ENCODE results near the gene SEL1L.
"Not testable (repeated sequence)": the region's sequence is repeated elsewhere in the genome, so short reads cannot be mapped to it uniquely, and the experiment has no call there.

Gene SEL1L

DNA sequence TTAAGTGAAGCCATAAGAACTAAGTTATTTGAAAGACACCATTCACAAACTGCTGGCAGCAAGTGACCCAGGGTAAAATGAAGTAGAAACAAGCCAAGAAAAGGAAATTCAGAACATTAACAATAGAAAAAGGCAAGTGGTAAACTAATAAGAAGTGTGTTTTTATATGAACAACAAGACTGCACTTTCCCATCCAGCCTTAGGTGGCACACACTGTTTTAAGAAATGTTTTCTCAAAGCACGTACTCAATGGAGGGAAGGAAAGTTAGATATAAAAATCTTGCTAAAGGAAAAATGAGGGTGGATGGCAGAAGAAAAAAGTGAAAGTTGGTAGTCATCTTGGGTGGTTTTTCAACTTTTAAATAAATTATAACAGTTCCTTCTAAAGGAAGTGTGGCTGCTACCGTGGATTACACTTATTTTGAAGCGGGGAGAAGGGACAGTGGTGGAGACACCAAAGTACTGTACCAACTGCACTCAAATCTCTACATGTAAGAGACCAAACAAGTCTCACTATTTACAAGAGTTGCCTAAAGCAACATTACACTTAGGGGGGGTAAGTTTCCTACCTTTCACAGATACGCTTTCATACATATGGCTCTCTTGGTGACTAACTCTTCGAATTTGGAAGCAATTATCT lies 58.8 kb downstream of the SEL1L start:
- TF ChIP-seq, protein P1, sequence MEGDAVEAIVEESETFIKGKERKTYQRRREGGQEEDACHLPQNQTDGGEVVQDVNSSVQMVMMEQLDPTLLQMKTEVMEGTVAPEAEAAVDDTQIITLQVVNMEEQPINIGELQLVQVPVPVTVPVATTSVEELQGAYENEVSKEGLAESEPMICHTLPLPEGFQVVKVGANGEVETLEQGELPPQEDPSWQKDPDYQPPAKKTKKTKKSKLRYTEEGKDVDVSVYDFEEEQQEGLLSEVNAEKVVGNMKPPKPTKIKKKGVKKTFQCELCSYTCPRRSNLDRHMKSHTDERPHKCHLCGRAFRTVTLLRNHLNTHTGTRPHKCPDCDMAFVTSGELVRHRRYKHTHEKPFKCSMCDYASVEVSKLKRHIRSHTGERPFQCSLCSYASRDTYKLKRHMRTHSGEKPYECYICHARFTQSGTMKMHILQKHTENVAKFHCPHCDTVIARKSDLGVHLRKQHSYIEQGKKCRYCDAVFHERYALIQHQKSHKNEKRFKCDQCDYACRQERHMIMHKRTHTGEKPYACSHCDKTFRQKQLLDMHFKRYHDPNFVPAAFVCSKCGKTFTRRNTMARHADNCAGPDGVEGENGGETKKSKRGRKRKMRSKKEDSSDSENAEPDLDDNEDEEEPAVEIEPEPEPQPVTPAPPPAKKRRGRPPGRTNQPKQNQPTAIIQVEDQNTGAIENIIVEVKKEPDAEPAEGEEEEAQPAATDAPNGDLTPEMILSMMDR (conservative IDR thresholded peaks at IDR 0.05; ENCODE audit: low read depth, low read length), result no peak
- no peak for DNase-seq (ENCODE audit: low read depth)
- no peak overlapping the region for H3K4me3 ChIP-seq (ENCODE audit: low read length)

DNA sequence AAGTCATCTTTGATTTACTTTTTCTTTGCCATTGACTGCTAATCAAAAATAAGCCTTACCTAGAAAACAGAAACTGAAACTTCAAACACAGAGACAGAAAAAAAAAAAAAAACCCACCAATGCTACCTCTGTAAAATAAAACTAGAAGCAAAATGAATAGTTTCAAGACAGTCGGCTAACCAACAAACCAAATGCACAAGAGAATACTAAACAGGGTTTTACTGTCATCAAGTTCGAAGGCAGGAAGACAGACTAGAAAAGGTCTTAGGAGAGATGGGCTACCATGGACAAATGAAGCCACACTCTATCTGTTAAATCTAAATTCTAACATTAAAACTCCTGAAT lies 59.5 kb downstream of the SEL1L start:
- TF ChIP-seq, protein P1 (conservative IDR thresholded peaks at IDR 0.05; ENCODE audit: low read depth, low read length), result no peak
- no peak overlapping the region for H3K4me3 ChIP-seq (ENCODE audit: low read length)
- DNase-seq (ENCODE audit: low read depth), result no peak

DNA sequence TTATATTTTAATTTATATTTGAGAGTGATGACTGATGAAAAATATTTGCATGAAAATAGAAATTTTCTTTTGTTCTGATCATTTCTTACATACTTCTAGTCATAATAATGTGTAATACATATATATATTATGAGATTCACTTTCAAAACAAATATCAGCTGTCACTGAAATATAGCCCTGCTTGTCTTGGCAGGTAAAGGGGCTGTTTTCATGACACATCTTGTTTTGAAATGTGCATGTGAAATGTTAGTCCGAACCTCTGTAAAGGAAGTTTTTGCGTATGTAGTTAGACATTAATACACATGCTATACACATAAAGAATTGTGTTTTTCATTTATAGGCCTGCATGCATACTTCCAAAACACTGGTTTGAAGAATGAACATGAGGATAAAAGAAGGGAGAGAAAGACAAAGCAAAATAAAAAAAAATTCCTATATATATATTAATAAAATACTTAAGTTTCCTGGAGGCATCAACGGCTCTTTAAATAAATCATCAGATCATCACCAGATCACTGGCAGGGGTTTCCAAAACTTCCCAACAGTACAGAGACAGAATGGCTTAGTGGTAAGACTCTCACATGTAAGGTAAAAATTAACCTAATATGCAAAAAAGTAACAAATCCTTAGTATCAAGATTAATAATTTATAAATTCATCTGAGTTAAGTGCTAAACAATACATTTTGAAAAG lies 60.1 kb downstream of the SEL1L start:
- TF ChIP-seq, protein P1 (conservative IDR thresholded peaks at IDR 0.05; ENCODE audit: low read depth, low read length), result no peak
- no peak overlapping the region for H3K4me3 ChIP-seq (ENCODE audit: low read length)
- no peak for DNase-seq (ENCODE audit: low read depth)

DNA sequence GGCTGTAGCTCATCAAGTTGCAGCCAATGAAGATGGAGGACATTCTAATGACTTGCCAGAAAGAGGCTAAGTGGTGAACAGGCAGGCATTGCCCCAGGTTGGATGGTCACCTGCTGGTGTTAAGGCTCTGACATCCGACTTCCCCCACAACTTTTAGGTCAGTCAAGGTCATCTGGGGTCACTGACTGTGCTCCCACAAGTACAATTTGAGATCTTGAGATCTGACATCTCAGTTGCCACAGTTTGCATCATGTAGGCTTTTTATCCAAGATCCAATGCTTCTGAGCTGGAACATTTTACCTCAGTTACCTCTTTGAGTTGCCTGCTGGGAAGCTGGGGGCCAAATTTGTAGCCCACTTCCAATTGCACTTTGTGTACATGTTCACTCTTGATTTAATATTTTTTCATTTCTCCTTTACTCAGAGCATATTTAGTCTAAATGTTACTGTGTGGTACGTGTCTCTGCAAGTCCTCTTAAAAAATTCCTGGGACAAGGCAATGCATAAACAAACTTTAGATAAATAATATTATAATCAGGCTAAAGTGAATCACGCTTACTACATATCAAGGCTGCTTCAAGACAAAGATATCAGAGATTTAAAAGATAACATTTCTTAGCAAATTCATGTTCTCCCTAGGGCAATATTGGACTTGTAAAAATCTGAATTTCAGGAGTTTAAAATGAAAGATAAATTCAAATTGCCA lies 61.4 kb downstream of the SEL1L start:
- DNase-seq (ENCODE audit: low read depth), result no peak
- no peak overlapping the region for H3K4me3 ChIP-seq (ENCODE audit: low read length)
- TF ChIP-seq, protein P1 (conservative IDR thresholded peaks at IDR 0.05; ENCODE audit: low read depth, low read length), result no peak

DNA sequence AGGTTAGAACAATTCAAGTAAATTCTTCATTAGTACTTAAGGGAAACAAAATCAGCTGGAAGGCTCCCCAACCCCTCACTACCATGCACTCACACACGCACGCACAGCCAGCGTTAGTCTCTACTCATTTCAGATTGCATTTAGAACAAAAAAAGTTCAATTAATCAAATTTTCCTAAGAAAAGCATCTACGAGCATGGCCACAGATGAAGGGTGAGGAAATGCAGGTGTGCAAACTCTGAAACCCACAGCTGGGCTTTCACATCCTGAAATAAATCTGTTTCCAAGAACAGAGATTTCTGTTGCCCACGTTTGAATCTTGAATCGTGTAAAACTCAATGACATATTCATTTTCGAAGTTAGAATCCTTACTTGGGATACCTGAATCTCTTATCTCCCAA lies 62.6 kb downstream of the SEL1L start:
- no peak for DNase-seq (ENCODE audit: low read depth)
- H3K4me3 ChIP-seq (ENCODE audit: low read length), result no peak overlapping the region
- TF ChIP-seq, protein P1 (conservative IDR thresholded peaks at IDR 0.05; ENCODE audit: low read depth, low read length), result no peak

DNA sequence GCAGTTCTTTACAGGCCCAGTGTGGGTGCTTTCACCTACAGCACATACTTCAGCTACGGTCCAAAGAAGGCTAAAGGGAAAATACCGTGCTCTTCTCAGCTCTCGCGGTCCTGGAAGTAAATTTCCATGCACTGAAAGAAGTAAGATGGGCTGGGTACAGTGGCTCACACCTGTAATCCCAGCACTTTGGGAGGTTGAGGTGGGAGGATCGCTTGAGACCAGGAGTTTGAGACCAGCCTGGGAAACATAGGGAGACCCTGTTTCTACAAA lies 63.2 kb downstream of the SEL1L start:
- not testable (repeated sequence) for DNase-seq (ENCODE audit: low read depth); H3K4me3 ChIP-seq (ENCODE audit: low read length)

DNA sequence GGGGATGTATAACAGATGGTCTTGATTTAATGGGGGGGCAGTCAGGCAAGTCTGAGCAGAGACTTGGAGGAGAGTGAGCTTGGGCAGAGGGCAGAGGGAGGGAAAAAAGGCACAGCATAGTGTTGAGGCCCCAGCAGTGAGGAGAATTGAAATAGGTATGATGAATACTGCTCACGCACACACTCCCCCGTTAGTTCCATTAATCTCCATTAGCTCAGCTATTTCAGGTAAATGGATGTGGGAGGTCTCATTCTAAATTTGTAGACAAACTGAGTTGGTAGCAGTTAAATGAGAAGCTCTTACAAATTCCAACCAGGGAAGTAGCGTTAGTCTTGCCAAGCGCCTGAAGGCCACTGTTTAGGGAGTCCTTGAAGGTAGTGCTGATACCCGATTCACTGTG lies 66.8 kb downstream of the SEL1L start:
- no peak for DNase-seq (ENCODE audit: low read depth)
- H3K4me3 ChIP-seq (ENCODE audit: low read length), result no peak overlapping the region
- TF ChIP-seq, protein P1 (conservative IDR thresholded peaks at IDR 0.05; ENCODE audit: low read depth, low read length), result no peak
